A549 (cell line): Measurements from ENCODE around the gene MUC4. TPM values are rescaled to one million over a fixed set of nuclear protein-coding genes. Genes with fewer than 3 reads are reported as not detected.

Source experiments
- ATAC-seq, 2 experiments: fragments of 200-7000 bp in 1 of 2; fragments of >200 bp in 1 of 2; cut with Nextera tagmentation in 1 of 2; cut with Tn5 transposase in 1 of 2; 3 replicates each; pipeline versions ENCODE4 v1.8.0 to v1.9.1; 2018 to 2020; ENCODE audit warnings: mild to moderate bottlenecking in 1 of 2, moderate library complexity in 1 of 2
- CTCF ChIA-PET: fragments of 300-600 bp; sonication (Branson Sonifier 250); formaldehyde crosslinking; extraction: SDS; loops from one replicate; lab custom pipeline; 2021; ENCODE audit warnings: antibody characterized with exemption, inconsistent platforms; lab: Yijun Ruan, JAX
- POLR2A ChIA-PET: fragments of 350-600 bp; formaldehyde crosslinking; extraction: SDS; loops from one replicate; lab custom pipeline; 2021; ENCODE audit warnings: antibody characterized with exemption, inconsistent platforms; lab: Yijun Ruan, JAX
- DNase-seq, 2 experiments: peaks; one replicate each; pipeline versions ENCODE4 v3.0.0 to v3.0.0-alpha.2; 2011 to 2016; ENCODE audit warnings: low read depth in 1 of 2, low spot score in 1 of 2
- FAIRE-seq: peaks from 2 replicates; lab custom pipeline; 2011; peaks lifted over from hg19 to GRCh38; lab: Jason Lieb, UNC
- H3K27ac ChIP-seq, 2 experiments: fragments of >200 bp; sonication (Bioruptor Twin); formaldehyde crosslinking; 3 replicates each; pipeline ENCODE4 v1.5.1; 2016 to 2017
- H3K4me1 ChIP-seq: fragments of >200 bp; sonication (Bioruptor Twin); formaldehyde crosslinking; 3 replicates; pipeline ENCODE4 v1.6.1; 2016
- H3K4me2 ChIP-seq: fragments of >200 bp; sonication (Bioruptor Twin); formaldehyde crosslinking; 3 replicates; pipeline ENCODE4 v1.6.1; 2016
- H3K4me3 ChIP-seq: fragments of >200 bp; sonication (Bioruptor Twin); formaldehyde crosslinking; 3 replicates; pipeline ENCODE4 v1.5.1; 2016
- H3K9me3 ChIP-seq: fragments of >200 bp; sonication (Bioruptor Twin); formaldehyde crosslinking; 3 replicates; pipeline ENCODE4 v1.6.1; 2016
- ATOH8 ChIP-seq: fragments of 250-450 bp; sonication (Bioruptor Pico); IDR thresholded peaks from 2 replicates; pipeline ENCODE4 v1.5.0; 2020; ENCODE audit warnings: low read depth, mild to moderate bottlenecking, moderate library complexity
- CBX2 ChIP-seq: fragments of 200-600 bp; sonication (generic); IDR thresholded peaks from 2 replicates; pipeline ENCODE4 v1.6.1; 2016; ENCODE audit warnings: low read depth, mild to moderate bottlenecking, borderline replicate concordance
- CHD4 ChIP-seq: fragments of 200-600 bp; sonication (generic); IDR thresholded peaks from 2 replicates; pipeline ENCODE4 v1.6.1; 2016; ENCODE audit warnings: antibody characterized with exemption, mild to moderate bottlenecking, borderline replicate concordance
- EHF ChIP-seq: fragments of 250-450 bp; sonication (Bioruptor Pico); IDR thresholded peaks from 2 replicates; pipeline ENCODE4 v1.5.0; 2020; ENCODE audit warnings: mild to moderate bottlenecking
- EHMT2 ChIP-seq: fragments of 200-600 bp; sonication (generic); IDR thresholded peaks from 2 replicates; pipeline ENCODE4 v1.6.1; 2016; ENCODE audit warnings: antibody characterized with exemption, low read depth, mild to moderate bottlenecking, moderate library complexity
- ESRRA ChIP-seq: fragments of 150-350 bp; IDR thresholded peaks from 2 replicates; pipeline ENCODE4 v1.6.1; 2014; ENCODE audit warnings: mild to moderate bottlenecking, low read length, borderline replicate concordance
- FOSB ChIP-seq: fragments of 250-450 bp; sonication (Bioruptor Pico); IDR thresholded peaks from 2 replicates; pipeline ENCODE4 v1.5.0; 2020; ENCODE audit warnings: mild to moderate bottlenecking, moderate library complexity
- GATA3 ChIP-seq: IDR thresholded peaks from 2 replicates; pipeline ENCODE4 v1.6.1; 2012; ENCODE audit warnings: borderline replicate concordance
- HES2 ChIP-seq: fragments of >200 bp; sonication (Bioruptor Twin); formaldehyde crosslinking; IDR thresholded peaks from 2 replicates; pipeline ENCODE4 v1.6.1; 2016
- HEYL ChIP-seq: fragments of 250-450 bp; sonication (Bioruptor Pico); IDR thresholded peaks from 2 replicates; pipeline ENCODE4 v1.8.0; 2021; ENCODE audit warnings: mild to moderate bottlenecking, moderate library complexity
- JUNB ChIP-seq: fragments of >200 bp; sonication (Bioruptor Twin); formaldehyde crosslinking; IDR thresholded peaks from 2 replicates; pipeline ENCODE4 v1.6.1; 2016
- KDM1A ChIP-seq: fragments of 200-600 bp; sonication (generic); IDR thresholded peaks from 2 replicates; pipeline ENCODE4 v1.6.1; 2016; ENCODE audit warnings: low read depth, mild to moderate bottlenecking
- KDM5A ChIP-seq: fragments of 200-600 bp; sonication (generic); IDR thresholded peaks from 2 replicates; pipeline ENCODE4 v1.6.1; 2016; ENCODE audit warnings: antibody characterized with exemption, mild to moderate bottlenecking
- MAFK ChIP-seq: fragments of 450-650 bp; IDR thresholded peaks from 2 replicates; pipeline ENCODE4 v1.6.1; 2014; ENCODE audit not compliant: partially characterized antibody
- POLR2AphosphoS2 ChIP-seq: conservative IDR thresholded peaks from 2 replicates; pipeline ENCODE4 v1.6.1; 2012; ENCODE audit warnings: low read length, improper control_type of control experiment, inconsistent platforms
- SMC3 ChIP-seq: fragments of >200 bp; sonication (Bioruptor Twin); formaldehyde crosslinking; IDR thresholded peaks from 3 replicates; pipeline ENCODE4 v1.6.1; 2018; ENCODE audit warnings: inconsistent platforms
- WGBS: methylation state at CpG from one replicate; pipeline ENCODE4 v1.1.6; 2017; ENCODE audit errors: missing lambda C conversion rate; 5-methylcytosine and 5-hydroxymethylcytosine counted together
- polyA plus RNA-seq, 4 experiments: library from polyadenylated mRNA; depleted of rRNA in 3 of 4; stranded (reverse); fragments of >200 nt; fragmentation: RNase III in 1 of 4; extraction: RNeasy Plus Mini Kit Qiagen cat#74134 plus additional on column Dnase treatment in 1 of 4; gene quantifications; 2 replicates in 3 of 4; 3 replicates in 1 of 4; pipeline ENCODE4 v1.2.3, GENCODE V29; 2011 to 2017
- TF ChIP-seq, protein P1 (sequence below): IDR thresholded peaks from 2 replicates; pipeline ENCODE4 v1.6.1; 2012; ENCODE audit warnings: low read depth, borderline replicate concordance
- TF ChIP-seq, protein P2 (sequence below): IDR thresholded peaks from 2 replicates; pipeline ENCODE4 v1.6.1; 2012
- TF ChIP-seq, protein P3 (sequence below): IDR thresholded peaks from 2 replicates; pipeline ENCODE4 v1.6.1; 2012

Gene MUC4
- polyA plus RNA-seq, 2 of the 4 experiments (the other 2 are of a cell fraction) = 0.04 TPM; not detected in 1

- POLR2A ChIA-PET = no interaction called here
- H3K4me1 ChIP-seq = no peaks in the 10 kb centered on the region
- DNase-seq = no peak
Measured at GRCh38 chr3:195855471-195856409, 44.0 kb upstream of the MUC4 start.

DNA sequence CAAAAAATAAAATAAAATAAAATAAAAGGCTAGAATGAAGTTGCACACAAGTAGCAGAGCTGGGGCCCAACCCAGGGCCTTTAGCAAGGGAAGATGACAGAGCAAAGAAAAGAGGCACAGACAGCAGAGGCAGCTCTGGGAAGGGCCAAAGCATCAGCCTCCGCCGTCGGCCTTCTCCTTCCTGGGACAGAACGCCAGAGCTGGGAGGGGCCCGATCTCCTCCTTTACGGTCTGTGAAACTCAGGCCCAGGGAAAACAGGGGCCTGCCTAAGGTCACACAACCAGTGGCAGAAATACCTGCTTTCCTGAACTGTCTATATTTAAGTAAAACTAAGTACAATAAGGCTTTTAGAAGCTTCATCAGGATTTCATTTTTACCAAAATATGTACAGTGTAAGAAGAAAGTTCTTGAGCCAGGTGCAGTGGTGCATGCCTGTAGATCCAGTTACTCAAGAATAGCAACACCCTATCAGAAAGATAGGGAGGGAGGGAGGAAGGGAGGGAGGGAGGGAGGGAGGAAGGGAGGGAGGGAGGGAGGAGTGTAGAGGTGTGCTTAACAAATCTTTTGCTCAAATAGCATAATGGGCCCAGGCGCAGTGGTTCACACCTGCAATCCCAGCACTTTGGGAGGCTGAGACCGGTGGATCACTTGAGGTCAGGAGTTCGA is 43.0 kb upstream of the MUC4 start:
- ChIA-PET CTCF (interaction anchor here (11.1 kb wide), 1 partner anchor 38 kb away, joined by 206 read pairs; no protein-coding TSS in a partner anchor), POLR2A (no interaction called here)
- WGBS = 76% methylated on average over 9 of the region's 9 CpGs
- FAIRE-seq (no peak), DNase-seq (no peak), ATAC-seq (no peak)
- Histone ChIP-seq H3K27ac (no peak overlapping the region), H3K4me3 (no peak overlapping the region), H3K4me2 (no peak overlapping the region), H3K9me3 (no peaks in the 10 kb centered on the region), H3K4me1 (no peaks in the 10 kb centered on the region)
- TF ChIP-seq JUNB (no peak), CBX2 (no peak), CHD4 (no peak), ATOH8 (CRISPR knock-in tag) (no peak), ESRRA (no peak), FOSB (no peak), POLR2AphosphoS2 (no peak), SMC3 (no peak)
- TF ChIP-seq, protein P1, sequence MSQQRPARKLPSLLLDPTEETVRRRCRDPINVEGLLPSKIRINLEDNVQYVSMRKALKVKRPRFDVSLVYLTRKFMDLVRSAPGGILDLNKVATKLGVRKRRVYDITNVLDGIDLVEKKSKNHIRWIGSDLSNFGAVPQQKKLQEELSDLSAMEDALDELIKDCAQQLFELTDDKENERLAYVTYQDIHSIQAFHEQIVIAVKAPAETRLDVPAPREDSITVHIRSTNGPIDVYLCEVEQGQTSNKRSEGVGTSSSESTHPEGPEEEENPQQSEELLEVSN = no peak
- TF ChIP-seq, protein P2, sequence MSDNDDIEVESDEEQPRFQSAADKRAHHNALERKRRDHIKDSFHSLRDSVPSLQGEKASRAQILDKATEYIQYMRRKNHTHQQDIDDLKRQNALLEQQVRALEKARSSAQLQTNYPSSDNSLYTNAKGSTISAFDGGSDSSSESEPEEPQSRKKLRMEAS = no peak

More at GRCh38 chr3:195855471-195856409, 44.0 kb upstream of the MUC4 start:
- TF ChIP-seq HES2 (no peak), KDM1A (no peak), EHMT2 (no peak), ESRRA (no peak), GATA3 (no peak), MAFK (no peak), HEYL (CRISPR knock-in tag) (no peak), JUNB (no peak), KDM5A (no peak), EHF (CRISPR knock-in tag) (no peak), FOSB (no peak)
- TF ChIP-seq, protein P3, sequence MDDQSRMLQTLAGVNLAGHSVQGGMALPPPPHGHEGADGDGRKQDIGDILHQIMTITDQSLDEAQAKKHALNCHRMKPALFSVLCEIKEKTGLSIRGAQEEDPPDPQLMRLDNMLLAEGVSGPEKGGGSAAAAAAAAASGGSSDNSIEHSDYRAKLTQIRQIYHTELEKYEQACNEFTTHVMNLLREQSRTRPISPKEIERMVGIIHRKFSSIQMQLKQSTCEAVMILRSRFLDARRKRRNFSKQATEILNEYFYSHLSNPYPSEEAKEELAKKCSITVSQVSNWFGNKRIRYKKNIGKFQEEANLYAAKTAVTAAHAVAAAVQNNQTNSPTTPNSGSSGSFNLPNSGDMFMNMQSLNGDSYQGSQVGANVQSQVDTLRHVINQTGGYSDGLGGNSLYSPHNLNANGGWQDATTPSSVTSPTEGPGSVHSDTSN = no peak
- TF ChIP-seq, protein P2 = no peak
- no peaks in the 10 kb centered on the region for H3K9me3 ChIP-seq
- FAIRE-seq (no peak), ATAC-seq (no peak)
- H3K27ac ChIP-seq = no peak overlapping the region
- no peak overlapping the region for H3K4me3 ChIP-seq
- WGBS = 73% methylated on average over 13 of the region's 13 CpGs
- CTCF ChIA-PET = interaction anchor here (1.1 to 11.1 kb wide), 3 partner anchors 37 to 101 kb away, joined by 5 to 206 read pairs (median 17); no protein-coding TSS in a partner anchor
- H3K4me2 ChIP-seq = no peak overlapping the region
